A673 (cell line): ENCODE data around the gene KXD1. TPM values are rescaled to one million over a fixed set of nuclear protein-coding genes. Genes with fewer than 3 reads are reported as not detected.
"Not testable (repeated sequence)": the region's sequence is repeated elsewhere in the genome, so short reads cannot be mapped to it uniquely, and the experiment has no call there.

Source experiments
- BruUV-seq: library from RNA; stranded (reverse); fragments of 400-500 nt; replicated peaks from 2 replicates; lab custom pipeline; 2021; lab: Mats Ljungman, UMichigan
- CTCF ChIA-PET: fragments of 300-600 bp; sonication (Branson Sonifier 250); formaldehyde crosslinking; loops from one replicate; lab custom pipeline; 2022; ENCODE audit warnings: antibody characterized with exemption; lab: Charles Lee
- POLR2A ChIA-PET: fragments of 300-600 bp; sonication (Branson Sonifier 250); formaldehyde crosslinking; loops from one replicate; lab custom pipeline; 2022; ENCODE audit warnings: antibody characterized with exemption; ENCODE audit not compliant: low non-redundant PET; lab: Charles Lee
- DNase-seq: peaks from one replicate; pipeline ENCODE4 v3.0.0-alpha.2; 2015; ENCODE audit warnings: low spot score
- H3K27ac ChIP-seq: fragments of 200-600 bp; sonication (generic); 2 replicates; pipeline ENCODE4 v1.5.1; 2016; ENCODE audit warnings: mixed run types, low read depth, mild to moderate bottlenecking, mixed read lengths, antibody characterized with exemption, low read length; ENCODE audit not compliant: poor library complexity, severe bottlenecking
- H3K27me3 ChIP-seq: fragments of 200-600 bp; sonication (generic); replicated peaks from 2 replicates; pipeline ENCODE4 v1.6.1; 2017; ENCODE audit warnings: mixed run types, low read depth, mild to moderate bottlenecking, mixed read lengths, antibody characterized with exemption, low read length; ENCODE audit not compliant: insufficient read depth, poor library complexity
- H3K36me3 ChIP-seq: fragments of 200-600 bp; sonication (generic); 2 replicates; pipeline ENCODE4 v1.6.1; 2016; ENCODE audit warnings: mixed run types, mild to moderate bottlenecking, mixed read lengths, antibody characterized with exemption, low read length; ENCODE audit not compliant: insufficient read depth, poor library complexity, severe bottlenecking
- H3K4me1 ChIP-seq: fragments of 200-600 bp; sonication (generic); 2 replicates; pipeline ENCODE4 v1.6.1; 2017; ENCODE audit warnings: mixed run types, mild to moderate bottlenecking, mixed read lengths, antibody characterized with exemption, low read length; ENCODE audit not compliant: insufficient read depth, poor library complexity, severe bottlenecking
- H3K4me3 ChIP-seq: fragments of 200-600 bp; sonication (generic); 2 replicates; pipeline ENCODE4 v1.5.1; 2016; ENCODE audit warnings: low read depth, mixed run types, mild to moderate bottlenecking, mixed read lengths, low read length; ENCODE audit not compliant: poor library complexity, severe bottlenecking
- H3K9me3 ChIP-seq: fragments of 200-600 bp; sonication (generic); 2 replicates; pipeline ENCODE4 v1.6.1; 2016; ENCODE audit warnings: mixed run types, low read depth, mild to moderate bottlenecking, mixed read lengths, antibody characterized with exemption, low read length; ENCODE audit not compliant: poor library complexity, severe bottlenecking
- EZH2 ChIP-seq: fragments of 200-600 bp; sonication (generic); IDR thresholded peaks from 2 replicates; pipeline ENCODE4 v1.6.1; 2017; ENCODE audit warnings: borderline replicate concordance, low read depth, mild to moderate bottlenecking, mixed read lengths, antibody characterized with exemption, low read length; ENCODE audit not compliant: poor library complexity, severe bottlenecking
- intact Hi-C: fragments of 100-400 bp; cut with micrococcal nuclease; formaldehyde crosslinking; loops from one replicate; pipeline ENCODE4 v1.10.0; 2022; ENCODE audit not compliant: unreplicated experiment
- total RNA-seq: library from RNA; stranded (reverse); gene quantifications from 2 replicates; pipeline ENCODE4 v1.2.3, GENCODE V29; 2021
- TF ChIP-seq, protein P1 (sequence below): fragments of 300-800, 200-600 bp; sonication (generic); conservative IDR thresholded peaks from 2 replicates; pipeline ENCODE4 v1.5.1; 2017; ENCODE audit warnings: low read depth, mild to moderate bottlenecking, antibody characterized with exemption, low read length, moderate library complexity, mixed read lengths

Gene KXD1
- total RNA-seq, 1 experiment from 2014 or later: 111 TPM

GRCh38 chr19:18591735-18592385 lies 34.2 kb downstream of the KXD1 start:
- peaks cover 21% of the 10 kb centered on the region for H3K36me3 ChIP-seq
- peaks cover 54% of the 10 kb centered on the region for H3K4me1 ChIP-seq
- no TSS peak for BruUV-seq
- intact Hi-C loops: loop anchor here (5.0 to 10.0 kb wide), 4 partner anchors 85 to 325 kb away; partner anchors contain the start of genes COPE and DDX49
- H3K27me3 ChIP-seq: no peaks in the 10 kb centered on the region
- TF ChIP-seq, protein P1, sequence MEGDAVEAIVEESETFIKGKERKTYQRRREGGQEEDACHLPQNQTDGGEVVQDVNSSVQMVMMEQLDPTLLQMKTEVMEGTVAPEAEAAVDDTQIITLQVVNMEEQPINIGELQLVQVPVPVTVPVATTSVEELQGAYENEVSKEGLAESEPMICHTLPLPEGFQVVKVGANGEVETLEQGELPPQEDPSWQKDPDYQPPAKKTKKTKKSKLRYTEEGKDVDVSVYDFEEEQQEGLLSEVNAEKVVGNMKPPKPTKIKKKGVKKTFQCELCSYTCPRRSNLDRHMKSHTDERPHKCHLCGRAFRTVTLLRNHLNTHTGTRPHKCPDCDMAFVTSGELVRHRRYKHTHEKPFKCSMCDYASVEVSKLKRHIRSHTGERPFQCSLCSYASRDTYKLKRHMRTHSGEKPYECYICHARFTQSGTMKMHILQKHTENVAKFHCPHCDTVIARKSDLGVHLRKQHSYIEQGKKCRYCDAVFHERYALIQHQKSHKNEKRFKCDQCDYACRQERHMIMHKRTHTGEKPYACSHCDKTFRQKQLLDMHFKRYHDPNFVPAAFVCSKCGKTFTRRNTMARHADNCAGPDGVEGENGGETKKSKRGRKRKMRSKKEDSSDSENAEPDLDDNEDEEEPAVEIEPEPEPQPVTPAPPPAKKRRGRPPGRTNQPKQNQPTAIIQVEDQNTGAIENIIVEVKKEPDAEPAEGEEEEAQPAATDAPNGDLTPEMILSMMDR: no peak
- TF ChIP-seq EZH2: no peak
- no peak overlapping the region for H3K4me3 ChIP-seq
- H3K27ac ChIP-seq: peak overlapping the region; percentile 53
- ChIA-PET CTCF (no interaction called here), POLR2A (no interaction called here)
- H3K9me3 ChIP-seq: no peaks in the 10 kb centered on the region
- DNase-seq: peak; percentile 80

DNA sequence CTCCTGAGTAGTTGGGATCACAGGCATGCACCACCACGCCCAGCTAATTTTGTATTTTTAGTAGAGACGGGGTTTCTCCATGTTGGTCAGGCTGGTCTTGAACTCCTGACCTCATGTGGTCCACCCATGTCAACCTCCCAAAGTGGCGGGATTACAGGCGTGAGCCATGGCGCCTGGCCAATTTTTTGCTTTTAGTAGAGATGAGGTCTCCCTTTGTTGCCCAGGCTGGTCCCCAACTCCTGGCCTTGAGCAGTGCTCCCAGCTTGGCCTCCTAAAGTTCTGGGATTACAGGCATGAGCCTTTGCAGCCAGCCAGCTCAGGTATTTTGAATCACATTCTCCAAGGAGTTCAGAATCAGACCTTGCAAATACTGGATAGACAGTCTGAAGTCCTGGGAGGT lies 35.1 kb downstream of the KXD1 start:
- Histone ChIP-seq H3K27ac (peak overlapping the region; percentile 41), H3K4me1 (peaks cover 61% of the 10 kb centered on the region), H3K36me3 (peaks cover 21% of the 10 kb centered on the region)
- DNase-seq, POLR2A ChIA-PET, H3K4me3 ChIP-seq, H3K9me3 ChIP-seq, H3K27me3 ChIP-seq, BruUV-seq: not testable (repeated sequence)
- intact Hi-C loops: loop anchor here (5.0 to 10.0 kb wide), 4 partner anchors 85 to 325 kb away; partner anchors contain the start of genes COPE and DDX49
- CTCF ChIA-PET: interaction anchor here (0.6 to 0.7 kb wide), 2 partner anchors 21 to 80 kb away, joined by 3 read pairs; partner anchors contain the start of gene UBA52

DNA sequence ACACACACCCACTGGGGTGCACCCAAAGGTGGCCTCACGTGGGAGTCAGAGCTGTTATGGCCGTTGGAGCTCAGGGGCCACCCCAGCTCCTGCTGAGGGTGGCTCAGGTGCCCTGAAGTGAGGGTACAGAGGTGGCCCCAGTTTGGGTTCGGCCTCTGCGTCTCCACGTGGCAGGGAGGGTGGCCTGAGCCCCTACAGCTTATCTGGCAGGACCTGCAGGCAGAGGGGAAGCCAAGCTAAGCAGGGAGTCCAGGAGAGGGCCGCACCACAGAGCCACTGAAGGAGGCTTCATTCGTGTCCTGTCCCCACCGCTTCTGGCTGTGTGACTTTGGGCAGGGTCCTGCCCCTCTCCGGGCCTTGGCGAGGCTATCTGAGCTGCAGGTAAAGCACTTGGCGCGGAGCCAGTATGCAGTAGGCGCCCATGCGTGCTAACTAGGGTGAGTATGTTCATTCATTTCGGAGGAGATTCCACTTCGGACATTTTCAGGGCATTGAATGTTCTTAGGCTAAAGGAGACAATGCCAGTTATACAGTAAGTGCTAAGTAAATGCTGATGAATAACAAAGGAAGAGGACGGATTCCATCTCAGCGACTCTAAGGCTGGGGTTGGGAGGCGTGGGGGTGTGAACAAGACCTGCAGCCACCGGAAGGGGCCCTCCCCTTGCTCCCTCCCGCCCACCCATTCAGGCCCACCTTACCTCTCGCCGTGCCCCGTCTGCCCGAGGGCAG lies 35.9 kb downstream of the KXD1 start:
- ChIA-PET CTCF (interaction anchor here (0.6 to 1.2 kb wide), 2 partner anchors 106 to 253 kb away, joined by 4 to 7 read pairs; no protein-coding TSS in a partner anchor), POLR2A (interaction anchor here (0.5 to 0.6 kb wide), 2 partner anchors 25 to 243 kb away, joined by 4 to 6 read pairs; no protein-coding TSS in a partner anchor)
- H3K27me3 ChIP-seq: no peaks in the 10 kb centered on the region
- peak overlapping the region; percentile 41 for H3K27ac ChIP-seq
- H3K9me3 ChIP-seq: no peaks in the 10 kb centered on the region
- H3K36me3 ChIP-seq: peaks cover 23% of the 10 kb centered on the region
- no peak overlapping the region for H3K4me3 ChIP-seq
- no TSS peak for BruUV-seq
- no peak for DNase-seq
- H3K4me1 ChIP-seq: peaks cover 62% of the 10 kb centered on the region
- TF ChIP-seq, protein P1: no peak
- no peak for TF ChIP-seq EZH2
- intact Hi-C loops: loop anchor here (5.0 to 10.0 kb wide), 4 partner anchors 84 to 324 kb away; partner anchors contain the start of genes COPE and DDX49
